Measurements from ENCODE around the gene KIF12.
A peak's percentile ranks its signal among the peaks of the same experiment; 100 is the strongest.

KIF12 gene

DNA sequence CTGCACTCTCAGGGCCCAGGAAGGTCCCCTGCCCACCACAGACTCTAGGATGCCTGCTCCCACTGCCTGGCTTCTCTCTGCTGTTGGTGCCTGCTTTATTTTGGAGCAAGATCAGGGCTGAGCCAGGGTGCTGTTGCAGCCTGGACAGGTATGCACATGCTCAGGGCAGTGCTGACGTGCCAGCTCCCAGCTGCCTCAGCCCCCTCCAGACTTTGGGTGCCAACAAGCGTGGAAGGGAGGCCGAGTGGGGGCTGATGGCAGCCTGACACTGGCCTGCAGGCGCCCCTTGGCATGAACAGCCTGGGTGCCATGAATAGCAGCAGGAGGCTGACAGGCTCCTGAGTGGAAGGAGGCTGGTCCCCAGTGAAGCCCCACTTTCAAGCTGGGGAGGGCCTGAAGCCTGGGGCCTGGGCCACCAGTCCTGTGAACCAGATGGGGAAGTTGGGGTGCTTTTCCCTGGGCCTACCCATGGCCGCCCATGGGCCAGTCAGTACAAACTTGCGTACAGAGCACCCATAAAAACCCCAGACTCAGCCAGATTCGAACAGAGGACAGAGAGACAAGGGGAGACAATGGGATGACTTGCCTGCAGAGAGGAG is 27.8 kb downstream of the KIF12 start:
- ATAC-seq (replicated peaks) (no peak), DNase-seq (no peak)
- Mint-ChIP-seq H3K4me3 (no peak overlapping the region), H3K9me3 (no peaks in the 10 kb centered on the region), H3K27me3 (peaks cover 19 to 23% of the 10 kb centered on the region in 2 donors), H3K27ac (no peak overlapping the region), H3K4me1 (ENCODE audit: low read depth in 2 of 2) (peaks cover 0 to 1% of the 10 kb centered on the region in 2 donors), H3K36me3 (ENCODE audit: insufficient read depth) (no peaks in the 10 kb centered on the region)

- H3K9me3 Mint-ChIP-seq: no peaks in the 10 kb centered on the region
- peaks cover 11 to 15% of the 10 kb centered on the region in 2 donors for H3K27me3 Mint-ChIP-seq
- H3K4me3 Mint-ChIP-seq: no peak overlapping the region
- H3K36me3 Mint-ChIP-seq (ENCODE audit: insufficient read depth): no peaks in the 10 kb centered on the region
- ATAC-seq (replicated peaks) (no peak), DNase-seq (no peak)
- no peak overlapping the region for H3K27ac Mint-ChIP-seq
- H3K4me1 Mint-ChIP-seq (ENCODE audit: low read depth in 2 of 2): no peaks in the 10 kb centered on the region
These were observed 28.6 kb downstream of the KIF12 start for GRCh38 chr9:114070188-114071103.

- H3K27me3 Mint-ChIP-seq: peaks cover 6 to 9% of the 10 kb centered on the region in 2 donors
These were observed 29.5 kb downstream of the KIF12 start for GRCh38 chr9:114069476-114070187.

DNA sequence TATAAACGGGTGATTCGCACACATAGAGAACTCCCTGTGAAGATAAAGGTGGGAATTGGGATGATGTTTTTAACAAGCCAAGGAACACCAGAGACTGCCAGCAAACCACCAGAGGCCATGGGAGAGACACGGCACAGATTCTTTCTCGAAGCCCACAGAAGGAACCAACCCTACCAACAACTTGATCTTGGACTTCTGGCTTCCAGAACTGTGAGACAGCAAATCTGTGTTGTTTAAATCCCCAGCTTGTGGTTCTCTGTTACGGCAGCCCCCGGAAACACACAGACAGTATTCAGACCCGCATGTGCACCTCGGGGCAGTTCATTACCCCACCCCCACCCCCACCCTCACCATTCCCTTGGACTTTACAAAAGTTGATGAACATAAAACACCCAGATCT is 33.8 kb downstream of the KIF12 start:
- Mint-ChIP-seq H3K4me3 (no peak overlapping the region), H3K36me3 (ENCODE audit: insufficient read depth) (no peaks in the 10 kb centered on the region), H3K27ac (no peak overlapping the region), H3K27me3 (peaks cover 38 to 47% of the 10 kb centered on the region in 2 donors), H3K4me1 (ENCODE audit: low read depth in 2 of 2) (no peaks in the 10 kb centered on the region), H3K9me3 (no peaks in the 10 kb centered on the region)
- no peak for ATAC-seq (replicated peaks)
- DNase-seq: no peak

More at GRCh38 chr9:114069476-114070187, 29.5 kb downstream of the KIF12 start:
- no peak overlapping the region for H3K27ac Mint-ChIP-seq
- DNase-seq (no peak), ATAC-seq (replicated peaks) (no peak)
- no peaks in the 10 kb centered on the region for H3K4me1 Mint-ChIP-seq (ENCODE audit: low read depth in 2 of 2)
- H3K36me3 Mint-ChIP-seq (ENCODE audit: insufficient read depth): no peaks in the 10 kb centered on the region
- no peaks in the 10 kb centered on the region for H3K9me3 Mint-ChIP-seq
- H3K4me3 Mint-ChIP-seq: no peak overlapping the region

- H3K9me3 Mint-ChIP-seq: no peaks in the 10 kb centered on the region
- H3K36me3 Mint-ChIP-seq (ENCODE audit: insufficient read depth): no peaks in the 10 kb centered on the region
- ATAC-seq (replicated peaks) (no peak), DNase-seq (no peak)
- H3K27ac Mint-ChIP-seq: peak overlapping the region in 1 of 2 donors; percentile 46
- peaks cover 38 to 64% of the 10 kb centered on the region in 2 donors for H3K27me3 Mint-ChIP-seq
- no peak overlapping the region for H3K4me3 Mint-ChIP-seq
- H3K4me1 Mint-ChIP-seq (ENCODE audit: low read depth in 2 of 2): no peaks in the 10 kb centered on the region
These were observed 37.1 kb downstream of the KIF12 start for GRCh38 chr9:114061830-114062474.

GRCh38 chr9:114061292-114061691 is 37.8 kb downstream of the KIF12 start:
- DNase-seq (no peak), ATAC-seq (replicated peaks) (no peak)
- H3K4me1 Mint-ChIP-seq (ENCODE audit: low read depth in 2 of 2): no peaks in the 10 kb centered on the region
- H3K36me3 Mint-ChIP-seq (ENCODE audit: insufficient read depth): no peaks in the 10 kb centered on the region
- peaks cover 38 to 69% of the 10 kb centered on the region in 2 donors for H3K27me3 Mint-ChIP-seq
- no peaks in the 10 kb centered on the region for H3K9me3 Mint-ChIP-seq
- H3K27ac Mint-ChIP-seq: no peak overlapping the region
- H3K4me3 Mint-ChIP-seq: no peak overlapping the region

DNA sequence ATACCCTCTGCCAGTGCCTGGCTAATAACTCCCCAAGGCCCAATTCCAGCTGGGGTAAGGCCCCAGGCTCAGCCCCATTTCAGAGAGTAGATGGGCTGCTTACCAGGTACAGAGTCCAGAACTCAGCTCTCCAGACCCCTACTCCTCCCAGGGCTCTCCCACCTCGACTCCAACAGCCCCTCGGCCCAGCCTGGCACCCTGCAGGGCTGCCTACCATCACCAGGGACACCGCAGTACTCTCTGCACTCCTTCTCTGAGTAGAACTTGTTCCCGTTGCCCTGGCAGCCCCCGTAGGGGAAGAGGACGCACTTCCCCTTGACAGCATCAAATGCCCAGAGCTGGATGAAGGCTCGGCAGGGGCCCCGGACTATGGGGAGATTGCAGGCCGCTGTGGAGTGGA is 38.4 kb downstream of the KIF12 start:
- H3K4me1 Mint-ChIP-seq (ENCODE audit: low read depth in 2 of 2): no peaks in the 10 kb centered on the region
- H3K4me3 Mint-ChIP-seq: no peak overlapping the region
- no peak overlapping the region for H3K27ac Mint-ChIP-seq
- H3K36me3 Mint-ChIP-seq (ENCODE audit: insufficient read depth): no peaks in the 10 kb centered on the region
- no peaks in the 10 kb centered on the region for H3K9me3 Mint-ChIP-seq
- peaks cover 38 to 69% of the 10 kb centered on the region in 2 donors for H3K27me3 Mint-ChIP-seq
- DNase-seq: no peak
- no peak for ATAC-seq (replicated peaks)

- H3K27ac Mint-ChIP-seq: no peak overlapping the region
- no peaks in the 10 kb centered on the region for H3K4me1 Mint-ChIP-seq (ENCODE audit: low read depth in 2 of 2)
- ATAC-seq (replicated peaks) (no peak), DNase-seq (no peak)
- no peaks in the 10 kb centered on the region for H3K9me3 Mint-ChIP-seq
- no peaks in the 10 kb centered on the region for H3K36me3 Mint-ChIP-seq (ENCODE audit: insufficient read depth)
- H3K27me3 Mint-ChIP-seq: peaks cover 38 to 69% of the 10 kb centered on the region in 2 donors
- H3K4me3 Mint-ChIP-seq: no peak overlapping the region
These were observed 39.0 kb downstream of the KIF12 start for GRCh38 chr9:114060070-114060469.

- ATAC-seq (replicated peaks) (no peak), DNase-seq (no peak)
- no peak overlapping the region for H3K27ac Mint-ChIP-seq
- peaks cover 38 to 69% of the 10 kb centered on the region in 2 donors for H3K27me3 Mint-ChIP-seq
- no peaks in the 10 kb centered on the region for H3K9me3 Mint-ChIP-seq
- H3K36me3 Mint-ChIP-seq (ENCODE audit: insufficient read depth): no peaks in the 10 kb centered on the region
- H3K4me3 Mint-ChIP-seq: no peak overlapping the region
- H3K4me1 Mint-ChIP-seq (ENCODE audit: low read depth in 2 of 2): no peaks in the 10 kb centered on the region
These were observed 39.9 kb downstream of the KIF12 start for GRCh38 chr9:114059047-114059803.

DNA sequence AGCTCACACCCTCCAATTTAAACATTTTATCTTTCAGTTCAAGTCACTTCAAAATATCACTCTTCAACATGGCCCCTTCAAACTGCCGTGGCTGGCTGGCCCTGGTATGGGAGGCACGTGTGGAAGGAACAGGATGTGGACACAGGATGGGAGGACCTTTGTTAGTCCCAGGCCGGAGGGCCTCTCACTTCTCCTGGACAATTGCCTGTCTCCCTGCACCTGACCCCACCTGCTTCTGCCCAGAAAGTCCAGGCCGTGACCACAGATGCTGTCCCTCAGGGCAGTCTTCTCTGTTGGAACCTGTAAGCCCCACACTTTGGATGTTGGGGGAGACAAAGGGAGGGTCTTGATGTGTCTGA is 40.4 kb downstream of the KIF12 start:
- H3K27ac Mint-ChIP-seq: no peak overlapping the region
- H3K4me3 Mint-ChIP-seq: no peak overlapping the region
- no peaks in the 10 kb centered on the region for H3K4me1 Mint-ChIP-seq (ENCODE audit: low read depth in 2 of 2)
- peaks cover 34 to 65% of the 10 kb centered on the region in 2 donors for H3K27me3 Mint-ChIP-seq
- H3K36me3 Mint-ChIP-seq (ENCODE audit: insufficient read depth): peaks cover 2% of the 10 kb centered on the region
- no peak for DNase-seq
- no peaks in the 10 kb centered on the region for H3K9me3 Mint-ChIP-seq
- no peak for ATAC-seq (replicated peaks)

GRCh38 chr9:114057161-114057885 is 41.8 kb downstream of the KIF12 start:
- Mint-ChIP-seq H3K36me3 (ENCODE audit: insufficient read depth) (peaks cover 5% of the 10 kb centered on the region), H3K27ac (no peak overlapping the region), H3K27me3 (peaks cover 21 to 51% of the 10 kb centered on the region in 2 donors), H3K4me3 (no peak overlapping the region), H3K4me1 (ENCODE audit: low read depth in 2 of 2) (no peaks in the 10 kb centered on the region), H3K9me3 (no peaks in the 10 kb centered on the region)
- no peak for ATAC-seq (replicated peaks)
- no peak for DNase-seq

- no peak overlapping the region for H3K27ac Mint-ChIP-seq
- no peaks in the 10 kb centered on the region for H3K9me3 Mint-ChIP-seq
- peaks cover 5% of the 10 kb centered on the region for H3K36me3 Mint-ChIP-seq (ENCODE audit: insufficient read depth)
- H3K4me3 Mint-ChIP-seq: no peak overlapping the region
- no peak for DNase-seq
- no peak for ATAC-seq (replicated peaks)
- H3K27me3 Mint-ChIP-seq: peaks cover 14 to 43% of the 10 kb centered on the region in 2 donors
- H3K4me1 Mint-ChIP-seq (ENCODE audit: low read depth in 2 of 2): no peaks in the 10 kb centered on the region
These were observed 42.6 kb downstream of the KIF12 start for GRCh38 chr9:114056527-114056926.

Measured in effector memory CD8-positive, alpha-beta T cell (primary cell).